ENCODE data around the gene TRAF4.

The TRAF4 gene

GRCh38 chr17:28745786-28746411 is 2.1 kb downstream of the TRAF4 start:
- TF ChIP-seq GLIS3 (CRISPR knock-in tag; IDR thresholded peaks at IDR 0.05): no peak
- TF ChIP-seq TOX (CRISPR knock-in tag; IDR thresholded peaks at IDR 0.05; ENCODE audit: borderline replicate concordance): no peak
- TF ChIP-seq ISL1 (CRISPR knock-in tag; IDR thresholded peaks at IDR 0.05): no peak
- TF ChIP-seq PATZ1 (CRISPR knock-in tag; IDR thresholded peaks at IDR 0.05; ENCODE audit: borderline replicate concordance): no peak
- no peak for TF ChIP-seq ARNTL (CRISPR knock-in tag; IDR thresholded peaks at IDR 0.05; ENCODE audit: borderline replicate concordance, low read depth)
- TF ChIP-seq SNAI2 (CRISPR knock-in tag; IDR thresholded peaks at IDR 0.05): no peak
- TF ChIP-seq PPARA (CRISPR knock-in tag; IDR thresholded peaks at IDR 0.05; ENCODE audit: borderline replicate concordance): no peak
- no peak for TF ChIP-seq ZNF565 (CRISPR knock-in tag; conservative IDR thresholded peaks at IDR 0.05; ENCODE audit: low read depth)
- TF ChIP-seq CSDC2 (CRISPR knock-in tag; IDR thresholded peaks at IDR 0.05): no peak
- no peak for TF ChIP-seq ESRRG (CRISPR knock-in tag; IDR thresholded peaks at IDR 0.05)
- no peak for ATAC-seq

GRCh38 chr17:28746611-28747050 is 2.8 kb downstream of the TRAF4 start:
- no peak for ATAC-seq

More at GRCh38 chr17:28746611-28747050, 2.8 kb downstream of the TRAF4 start:
- TF ChIP-seq POU6F1 (CRISPR knock-in tag; IDR thresholded peaks at IDR 0.05; ENCODE audit: borderline replicate concordance, low read depth) (no peak), RARB (CRISPR knock-in tag; IDR thresholded peaks at IDR 0.05) (no peak), TSHZ2 (CRISPR knock-in tag; IDR thresholded peaks at IDR 0.05) (no peak), ISL1 (CRISPR knock-in tag; IDR thresholded peaks at IDR 0.05) (no peak), TCF4 (CRISPR knock-in tag; IDR thresholded peaks at IDR 0.05; ENCODE audit: borderline replicate concordance) (no peak), ESRRG (CRISPR knock-in tag; IDR thresholded peaks at IDR 0.05) (no peak), ZNF8 (CRISPR knock-in tag; IDR thresholded peaks at IDR 0.05) (no peak), ZFP30 (CRISPR knock-in tag; IDR thresholded peaks at IDR 0.05) (no peak), CSDC2 (CRISPR knock-in tag; IDR thresholded peaks at IDR 0.05) (no peak), ARNTL (CRISPR knock-in tag; IDR thresholded peaks at IDR 0.05; ENCODE audit: borderline replicate concordance, low read depth) (no peak), PPARA (CRISPR knock-in tag; IDR thresholded peaks at IDR 0.05; ENCODE audit: borderline replicate concordance) (no peak), PATZ1 (CRISPR knock-in tag; IDR thresholded peaks at IDR 0.05; ENCODE audit: borderline replicate concordance) (no peak), TOX (CRISPR knock-in tag; IDR thresholded peaks at IDR 0.05; ENCODE audit: borderline replicate concordance) (no peak)
- TF ChIP-seq, protein P1, sequence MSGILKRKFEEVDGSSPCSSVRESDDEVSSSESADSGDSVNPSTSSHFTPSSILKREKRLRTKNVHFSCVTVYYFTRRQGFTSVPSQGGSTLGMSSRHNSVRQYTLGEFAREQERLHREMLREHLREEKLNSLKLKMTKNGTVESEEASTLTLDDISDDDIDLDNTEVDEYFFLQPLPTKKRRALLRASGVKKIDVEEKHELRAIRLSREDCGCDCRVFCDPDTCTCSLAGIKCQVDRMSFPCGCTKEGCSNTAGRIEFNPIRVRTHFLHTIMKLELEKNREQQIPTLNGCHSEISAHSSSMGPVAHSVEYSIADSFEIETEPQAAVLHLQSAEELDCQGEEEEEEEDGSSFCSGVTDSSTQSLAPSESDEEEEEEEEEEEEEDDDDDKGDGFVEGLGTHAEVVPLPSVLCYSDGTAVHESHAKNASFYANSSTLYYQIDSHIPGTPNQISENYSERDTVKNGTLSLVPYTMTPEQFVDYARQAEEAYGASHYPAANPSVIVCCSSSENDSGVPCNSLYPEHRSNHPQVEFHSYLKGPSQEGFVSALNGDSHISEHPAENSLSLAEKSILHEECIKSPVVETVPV (CRISPR knock-in tag; IDR thresholded peaks at IDR 0.05): no peak
